Common myeloid progenitor, CD34-positive (primary cell): ENCODE data around the gene GLI3.

ENCODE experiments used
- CTCF ChIA-PET: fragments of 350-600 bp; sonication (Branson Sonifier 250); formaldehyde crosslinking; loops from one replicate; lab custom pipeline; 2021; ENCODE audit warnings: antibody characterized with exemption; lab: Charles Lee
- POLR2A ChIA-PET: fragments of 350-600 bp; sonication (Branson Sonifier 250); formaldehyde crosslinking; loops from one replicate; lab custom pipeline; 2021; ENCODE audit warnings: antibody characterized with exemption; lab: Charles Lee
- DNase-seq, 3 donors: peaks; one replicate each; pipeline versions ENCODE4 v3.0.0 to v3.0.0-alpha.2; 2013
- H3K27ac ChIP-seq, 2 experiments: 1 replicate in 1 of 2; 2 replicates in 1 of 2; pipeline ENCODE4 v1.7.0; 2013; ENCODE audit warnings: inconsistent platforms in 2 of 2, low read length in 2 of 2, mild to moderate bottlenecking in 2 of 2, low read depth in 1 of 2, moderate library complexity in 1 of 2; ENCODE audit not compliant: severe bottlenecking in 2 of 2, insufficient read depth in 1 of 2, poor library complexity in 1 of 2
- H3K27me3 ChIP-seq, 5 experiments: replicated peaks in 2 of 5; 1 replicate in 3 of 5; 2 replicates in 2 of 5; pipeline versions ENCODE4 v1.6.1 to v1.7.0; 2013; ENCODE audit warnings: low read length in 4 of 5, mild to moderate bottlenecking in 2 of 5, moderate library complexity in 2 of 5, inconsistent platforms in 1 of 5; ENCODE audit not compliant: insufficient read depth in 5 of 5, control insufficient read depth in 4 of 5
- H3K36me3 ChIP-seq, 4 experiments: 1 replicate in 2 of 4; 2 replicates in 2 of 4; pipeline versions ENCODE4 v1.6.1 to v1.7.0; 2013; ENCODE audit warnings: low read length in 3 of 4, control low read depth in 1 of 4, mild to moderate bottlenecking in 1 of 4; ENCODE audit not compliant: control insufficient read depth in 4 of 4, insufficient read depth in 4 of 4
- H3K4me1 ChIP-seq, 4 experiments: 1 replicate in 3 of 4; 2 replicates in 1 of 4; pipeline versions ENCODE4 v1.6.1 to v1.7.1; 2013; ENCODE audit warnings: low read length in 3 of 4, mild to moderate bottlenecking in 3 of 4, control low read depth in 1 of 4, inconsistent platforms in 1 of 4, moderate library complexity in 1 of 4; ENCODE audit not compliant: control insufficient read depth in 4 of 4, insufficient read depth in 4 of 4; ENCODE audit errors: control extremely low read depth in 1 of 4
- H3K4me3 ChIP-seq, 7 experiments: 1 replicate in 4 of 7; 2 replicates in 3 of 7; pipeline versions ENCODE4 v1.5.1 to v1.7.0; 2013; ENCODE audit warnings: mild to moderate bottlenecking in 7 of 7, low read length in 6 of 7, moderate library complexity in 6 of 7, inconsistent platforms in 2 of 7, low read depth in 2 of 7, control low read depth in 1 of 7; ENCODE audit not compliant: insufficient read depth in 4 of 7, control insufficient read depth in 1 of 7; ENCODE audit errors: extremely low read depth in 1 of 7
- H3K9me3 ChIP-seq, 5 experiments: 1 replicate in 4 of 5; 2 replicates in 1 of 5; pipeline versions ENCODE4 v1.6.1 to v1.7.1; 2013; ENCODE audit warnings: low read length in 4 of 5, mild to moderate bottlenecking in 2 of 5, inconsistent platforms in 1 of 5, low read depth in 1 of 5, moderate library complexity in 1 of 5; ENCODE audit not compliant: control insufficient read depth in 4 of 5, insufficient read depth in 2 of 5; ENCODE audit errors: control extremely low read depth in 1 of 5
- WGBS: methylation state at CpG from one replicate; pipeline ENCODE4 v1.1.5; 2013; ENCODE audit not compliant: insufficient coverage; 5-methylcytosine and 5-hydroxymethylcytosine counted together

The GLI3 gene

DNA sequence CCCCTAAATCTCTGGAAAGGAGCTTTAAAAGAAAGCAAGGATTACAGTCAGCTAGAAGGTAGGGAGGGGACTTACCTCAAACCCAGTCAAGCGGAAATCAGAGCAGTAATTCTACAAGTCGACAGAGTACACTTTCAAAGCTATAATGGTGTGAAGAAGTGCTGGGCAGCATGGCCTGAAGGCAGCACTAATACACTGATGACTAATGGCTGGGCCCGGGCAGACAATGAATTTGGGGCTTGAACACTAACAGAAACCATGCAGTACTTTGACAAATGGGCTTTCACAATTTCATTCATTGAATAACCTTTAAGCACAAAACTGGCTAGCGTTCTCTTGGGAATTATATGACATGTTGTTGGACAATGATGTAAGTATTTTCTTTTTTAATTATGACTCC, 4.7 kb downstream of the GLI3 start:
- WGBS = 78% methylated on average over 3 of the region's 4 CpGs
- Histone ChIP-seq H3K27me3 (peaks cover 30 to 94% (median 61%) of the 10 kb centered on the region in 5 experiments), H3K4me1 (peaks cover 0 to 27% (median 17%) of the 10 kb centered on the region in 4 experiments), H3K9me3 (no peaks in the 10 kb centered on the region), H3K4me3 (no peak overlapping the region), H3K36me3 (no peaks in the 10 kb centered on the region), H3K27ac (no peak overlapping the region)
- DNase-seq = no peak
- ChIA-PET CTCF (interaction anchor here (1.6 kb wide), 1 partner anchor 12 kb away, joined by 5 read pairs; no protein-coding TSS in a partner anchor), POLR2A (no interaction called here)

GRCh38 chr7:42231043-42231787, 5.8 kb downstream of the GLI3 start:
- Histone ChIP-seq H3K4me1 (peaks cover 0 to 27% (median 8%) of the 10 kb centered on the region in 4 experiments), H3K27ac (no peak overlapping the region), H3K27me3 (peaks cover 34 to 96% (median 71%) of the 10 kb centered on the region in 5 experiments), H3K36me3 (no peaks in the 10 kb centered on the region), H3K9me3 (no peaks in the 10 kb centered on the region), H3K4me3 (no peak overlapping the region)
- 100% methylated on average over 1 of the region's 1 CpG for WGBS
- ChIA-PET POLR2A (no interaction called here), CTCF (interaction anchor here (1.6 kb wide), 1 partner anchor 13 kb away, joined by 5 read pairs; no protein-coding TSS in a partner anchor)
- no peak for DNase-seq

DNA sequence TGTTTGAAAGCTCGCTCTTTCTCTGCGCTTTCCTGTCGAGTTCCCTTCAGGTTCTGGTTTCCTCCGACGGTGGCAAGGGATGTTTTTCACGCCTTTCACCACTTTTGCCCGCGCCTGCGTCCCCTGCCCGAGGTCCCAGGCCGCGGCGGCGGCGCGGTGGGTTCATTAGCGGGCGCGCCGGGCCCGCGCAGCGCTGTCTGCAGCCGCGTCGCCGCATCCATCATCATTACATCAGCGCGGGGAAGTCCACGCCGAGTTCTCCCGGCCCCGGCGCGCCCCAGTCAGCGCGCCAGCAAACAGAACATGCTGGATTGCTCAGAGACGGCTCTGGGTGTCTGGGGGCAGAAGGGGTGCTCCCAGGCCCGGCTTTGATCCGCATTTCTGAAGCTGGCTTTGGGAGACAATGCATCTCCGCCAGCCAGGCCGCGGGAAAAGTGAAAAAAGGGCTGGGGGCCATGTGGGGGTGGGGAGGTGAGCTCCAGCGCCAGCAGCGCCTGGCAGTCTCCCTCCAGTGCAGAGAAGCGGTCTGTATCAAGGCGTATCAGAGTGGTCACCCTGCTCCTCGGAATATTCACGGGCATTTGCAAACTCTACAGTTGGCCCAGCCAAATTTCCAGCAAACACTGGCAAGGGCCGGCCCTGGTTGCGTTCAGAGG, 8.9 kb downstream of the GLI3 start:
- no peaks in the 10 kb centered on the region for H3K9me3 ChIP-seq
- H3K4me1 ChIP-seq = peaks cover 0 to 22% (median 5%) of the 10 kb centered on the region in 4 experiments
- ChIA-PET CTCF (interaction anchor here (0.6 kb wide), 1 partner anchor 69 kb away, joined by 3 read pairs; no protein-coding TSS in a partner anchor), POLR2A (no interaction called here)
- peak; percentile 29 to 67 (median 55) for DNase-seq
- no peaks in the 10 kb centered on the region for H3K36me3 ChIP-seq
- H3K4me3 ChIP-seq = peak overlapping the region in 5 of 7 experiments; percentile 29 to 66 (median 41)
- H3K27ac ChIP-seq = no peak overlapping the region
- H3K27me3 ChIP-seq = peaks cover 31 to 77% (median 51%) of the 10 kb centered on the region in 5 experiments
- WGBS = 3% methylated on average over 38 of the region's 51 CpGs

DNA sequence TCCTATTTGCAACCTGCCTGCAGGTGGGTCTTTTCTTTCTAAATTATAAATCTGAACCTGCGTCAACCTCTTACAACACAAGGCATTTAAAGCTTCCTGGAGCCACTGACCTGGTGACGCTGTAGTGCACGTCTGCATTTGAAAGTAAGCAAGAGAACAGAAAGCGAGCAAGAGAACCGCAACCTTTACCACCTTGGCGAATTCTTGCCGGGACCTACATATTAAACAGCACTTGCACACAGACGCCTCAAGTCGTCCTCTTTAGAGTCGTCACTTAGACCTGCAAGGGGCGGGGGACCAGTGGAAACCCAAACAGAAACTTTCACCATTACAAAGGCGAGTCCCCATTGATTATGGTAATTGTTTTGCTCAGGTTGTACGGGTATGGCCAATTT, 9.5 kb downstream of the GLI3 start:
- no peaks in the 10 kb centered on the region for H3K36me3 ChIP-seq
- peak overlapping the region in 5 of 7 experiments; percentile 29 to 66 (median 41) for H3K4me3 ChIP-seq
- ChIA-PET POLR2A (no interaction called here), CTCF (interaction anchor here (0.6 to 1.0 kb wide), 2 partner anchors 18 to 69 kb away, joined by 3 read pairs; no protein-coding TSS in a partner anchor)
- 10% methylated on average over 5 of the region's 13 CpGs for WGBS
- peaks cover 0 to 22% (median 5%) of the 10 kb centered on the region in 4 experiments for H3K4me1 ChIP-seq
- no peak overlapping the region for H3K27ac ChIP-seq
- no peaks in the 10 kb centered on the region for H3K9me3 ChIP-seq
- DNase-seq = peak; percentile 43 to 83 (median 78)
- H3K27me3 ChIP-seq = peaks cover 30 to 74% (median 48%) of the 10 kb centered on the region in 5 experiments

DNA sequence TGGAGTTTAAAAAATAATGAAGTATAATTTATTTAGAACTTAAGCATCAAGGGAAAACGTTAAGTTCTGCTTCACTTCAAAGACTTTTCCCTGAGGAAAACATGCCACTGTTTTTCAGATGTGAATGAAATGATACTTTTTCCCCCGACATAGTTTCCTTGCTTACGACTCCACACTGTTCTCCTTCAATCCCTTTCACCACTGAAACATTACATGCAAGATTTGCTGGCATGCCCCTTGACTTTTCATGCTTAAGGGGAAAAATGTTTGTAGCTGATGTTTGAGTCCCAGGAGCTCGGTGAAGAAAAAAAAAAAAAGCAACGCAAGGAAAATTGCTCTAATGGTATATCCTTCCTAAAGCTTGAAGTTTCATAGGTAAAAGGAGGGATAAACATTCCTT, 10.0 kb downstream of the GLI3 start:
- Histone ChIP-seq H3K27me3 (peaks cover 27 to 69% (median 48%) of the 10 kb centered on the region in 5 experiments), H3K4me3 (no peak overlapping the region), H3K36me3 (no peaks in the 10 kb centered on the region), H3K9me3 (no peaks in the 10 kb centered on the region), H3K27ac (no peak overlapping the region), H3K4me1 (peaks cover 0 to 22% (median 5%) of the 10 kb centered on the region in 4 experiments)
- ChIA-PET CTCF (interaction anchor here (1.0 kb wide), 1 partner anchor 19 kb away, joined by 3 read pairs; no protein-coding TSS in a partner anchor), POLR2A (no interaction called here)
- no CpG with 5 or more reads among the region's 5 CpGs for WGBS
- no peak for DNase-seq

GRCh38 chr7:42226354-42226941, 10.6 kb downstream of the GLI3 start:
- H3K27me3 ChIP-seq = peaks cover 26 to 63% (median 46%) of the 10 kb centered on the region in 5 experiments
- 33% methylated on average over 2 of the region's 5 CpGs for WGBS
- CTCF ChIA-PET = interaction anchor here (0.7 to 1.0 kb wide), 2 partner anchors 19 to 27 kb away, joined by 3 read pairs; no protein-coding TSS in a partner anchor
- no peak overlapping the region for H3K27ac ChIP-seq
- peak; percentile 34 to 79 (median 78) for DNase-seq
- POLR2A ChIA-PET = no interaction called here
- no peak overlapping the region for H3K4me3 ChIP-seq
- H3K4me1 ChIP-seq = peaks cover 0 to 22% (median 5%) of the 10 kb centered on the region in 4 experiments
- no peaks in the 10 kb centered on the region for H3K9me3 ChIP-seq
- no peaks in the 10 kb centered on the region for H3K36me3 ChIP-seq
